ENCODE results near the gene EREG. TPM values are rescaled to one million over a fixed set of nuclear protein-coding genes. Genes with fewer than 3 reads are reported as not detected.

EREG gene
- polyA plus RNA-seq, 1 experiment, result 0.40 TPM

GRCh38 chr4:74367656-74368290, 2.8 kb downstream of the EREG start:
- 0 out of 2 replicates have a peak, but pooled peaks cover 3% of the 10 kb centered on the region for H3K27me3 ChIP-seq (ENCODE audit: control insufficient read depth, insufficient read depth, low read length)
- POLR2A ChIA-PET, result no interaction called here
- H3K4me3 ChIP-seq (ENCODE audit: low read depth, low read length), result no peak overlapping the region
- CTCF ChIA-PET, result interaction anchor here (1.2 kb wide), 2 partner anchors 303 to 308 kb away, joined by 4 read pairs; no protein-coding TSS in a partner anchor
- TF ChIP-seq, protein P1, sequence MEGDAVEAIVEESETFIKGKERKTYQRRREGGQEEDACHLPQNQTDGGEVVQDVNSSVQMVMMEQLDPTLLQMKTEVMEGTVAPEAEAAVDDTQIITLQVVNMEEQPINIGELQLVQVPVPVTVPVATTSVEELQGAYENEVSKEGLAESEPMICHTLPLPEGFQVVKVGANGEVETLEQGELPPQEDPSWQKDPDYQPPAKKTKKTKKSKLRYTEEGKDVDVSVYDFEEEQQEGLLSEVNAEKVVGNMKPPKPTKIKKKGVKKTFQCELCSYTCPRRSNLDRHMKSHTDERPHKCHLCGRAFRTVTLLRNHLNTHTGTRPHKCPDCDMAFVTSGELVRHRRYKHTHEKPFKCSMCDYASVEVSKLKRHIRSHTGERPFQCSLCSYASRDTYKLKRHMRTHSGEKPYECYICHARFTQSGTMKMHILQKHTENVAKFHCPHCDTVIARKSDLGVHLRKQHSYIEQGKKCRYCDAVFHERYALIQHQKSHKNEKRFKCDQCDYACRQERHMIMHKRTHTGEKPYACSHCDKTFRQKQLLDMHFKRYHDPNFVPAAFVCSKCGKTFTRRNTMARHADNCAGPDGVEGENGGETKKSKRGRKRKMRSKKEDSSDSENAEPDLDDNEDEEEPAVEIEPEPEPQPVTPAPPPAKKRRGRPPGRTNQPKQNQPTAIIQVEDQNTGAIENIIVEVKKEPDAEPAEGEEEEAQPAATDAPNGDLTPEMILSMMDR (IDR thresholded peaks at IDR 0.05; ENCODE audit: insufficient read depth, low read depth, low read length), result no peak
- H3K36me3 ChIP-seq (ENCODE audit: control insufficient read depth, insufficient read depth, low read length), result no peaks in the 10 kb centered on the region
- DNase-seq (ENCODE audit: low read depth), result no peak

- ChIA-PET POLR2A (no interaction called here), CTCF (interaction anchor here (1.2 to 5.4 kb wide), 2 partner anchors 303 to 306 kb away, joined by 4 to 97 read pairs; no protein-coding TSS in a partner anchor)
- Histone ChIP-seq H3K27me3 (ENCODE audit: control insufficient read depth, insufficient read depth, low read length) (0 out of 2 replicates have a peak, but pooled peaks cover 3% of the 10 kb centered on the region), H3K4me3 (ENCODE audit: low read depth, low read length) (no peak overlapping the region), H3K36me3 (ENCODE audit: control insufficient read depth, insufficient read depth, low read length) (no peaks in the 10 kb centered on the region)
- TF ChIP-seq, protein P1 (IDR thresholded peaks at IDR 0.05; ENCODE audit: insufficient read depth, low read depth, low read length), result no peak
- DNase-seq (ENCODE audit: low read depth), result no peak
Observed at GRCh38 chr4:74368596-74368995, 3.7 kb downstream of the EREG start.

DNA sequence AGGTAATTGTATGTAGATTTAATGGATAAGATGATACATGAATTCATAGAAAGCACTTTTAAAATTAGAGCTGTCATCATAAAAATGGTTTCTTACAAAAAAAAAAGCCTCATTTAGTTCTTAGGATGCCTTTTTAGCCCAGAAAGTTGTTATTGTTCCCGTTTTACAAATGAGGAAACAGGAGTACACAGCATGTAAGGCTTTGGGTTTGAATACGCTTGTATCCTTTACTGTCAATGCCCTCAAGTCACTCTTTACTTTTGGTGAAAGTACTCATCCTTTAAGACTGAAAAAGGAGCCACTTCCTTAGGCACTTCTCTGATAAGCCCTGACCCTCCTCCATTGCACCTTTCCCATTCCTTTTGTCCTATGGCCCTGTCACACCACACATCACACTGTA, 4.9 kb downstream of the EREG start:
- H3K36me3 ChIP-seq (ENCODE audit: control insufficient read depth, insufficient read depth, low read length), result no peaks in the 10 kb centered on the region
- DNase-seq (ENCODE audit: low read depth), result no peak
- no peak overlapping the region for H3K4me3 ChIP-seq (ENCODE audit: low read depth, low read length)
- TF ChIP-seq, protein P1 (IDR thresholded peaks at IDR 0.05; ENCODE audit: insufficient read depth, low read depth, low read length), result no peak
- ChIA-PET POLR2A (interaction anchor here (0.7 kb wide), 1 partner anchor 8 kb away, joined by 4 read pairs; no protein-coding TSS in a partner anchor), CTCF (interaction anchor here (1.1 to 5.4 kb wide), 5 partner anchors 9 to 312 kb away, joined by 3 to 97 read pairs (median 9); no protein-coding TSS in a partner anchor)
- H3K27me3 ChIP-seq (ENCODE audit: control insufficient read depth, insufficient read depth, low read length), result no peaks in the 10 kb centered on the region

DNA sequence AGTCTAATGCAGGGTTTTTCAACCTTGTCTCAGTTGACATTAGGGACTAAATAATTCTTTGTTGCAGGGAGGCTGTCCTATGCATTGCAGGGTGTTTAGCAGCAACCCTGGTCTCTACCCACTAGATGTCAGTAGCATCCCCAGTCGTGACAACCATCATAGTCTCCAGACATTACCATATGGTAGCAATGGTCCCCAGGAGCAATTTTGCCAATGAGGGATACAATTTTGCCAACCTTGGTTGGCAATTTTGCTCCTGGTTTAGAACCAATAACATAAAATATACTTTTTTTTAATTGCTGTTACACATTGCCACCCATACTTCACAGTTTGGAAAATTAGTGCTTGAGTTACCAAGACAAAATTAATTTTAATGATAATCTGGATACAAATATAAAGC, 6.0 kb downstream of the EREG start:
- no peak overlapping the region for H3K4me3 ChIP-seq (ENCODE audit: low read depth, low read length)
- TF ChIP-seq, protein P1 (IDR thresholded peaks at IDR 0.05; ENCODE audit: insufficient read depth, low read depth, low read length), result peak; percentile 87
- H3K27me3 ChIP-seq (ENCODE audit: control insufficient read depth, insufficient read depth, low read length), result no peaks in the 10 kb centered on the region
- no peaks in the 10 kb centered on the region for H3K36me3 ChIP-seq (ENCODE audit: control insufficient read depth, insufficient read depth, low read length)
- POLR2A ChIA-PET, result no interaction called here
- CTCF ChIA-PET, result interaction anchor here (0.6 to 5.4 kb wide), 10 partner anchors 9 to 311 kb away, joined by 3 to 97 read pairs (median 6); no protein-coding TSS in a partner anchor
- no peak for DNase-seq (ENCODE audit: low read depth)

- TF ChIP-seq, protein P1 (IDR thresholded peaks at IDR 0.05; ENCODE audit: insufficient read depth, low read depth, low read length), result no peak
- Histone ChIP-seq H3K36me3 (ENCODE audit: control insufficient read depth, insufficient read depth, low read length) (no peaks in the 10 kb centered on the region), H3K27me3 (ENCODE audit: control insufficient read depth, insufficient read depth, low read length) (no peaks in the 10 kb centered on the region), H3K4me3 (ENCODE audit: low read depth, low read length) (no peak overlapping the region)
- DNase-seq (ENCODE audit: low read depth), result no peak
- CTCF ChIA-PET, result interaction anchor here (0.8 to 5.4 kb wide), 2 partner anchors 300 to 301 kb away, joined by 3 to 97 read pairs; no protein-coding TSS in a partner anchor
- POLR2A ChIA-PET, result no interaction called here
Observed at GRCh38 chr4:74374128-74374527, 9.2 kb downstream of the EREG start.
